Subcutaneous adipose tissue (tissue), 4 donors: ENCODE measurements around the gene OTULIN. TPM values are rescaled to one million over a fixed set of nuclear protein-coding genes. Genes with fewer than 3 reads are reported as not detected.

Experiments used
- CTCF ChIP-seq: fragments of 450-650 bp; IDR thresholded peaks from one replicate; pipeline ENCODE4 v1.5.1; 2016; ENCODE audit warnings: low read depth, mild to moderate bottlenecking, control low read depth, antibody characterized with exemption, moderate library complexity
- total RNA-seq, 4 donors: library from RNA; depleted of rRNA; stranded (reverse); fragments of >200 nt; gene quantifications; one replicate each; pipeline ENCODE4 v1.1.0, GENCODE V29; 2016

The OTULIN gene
- total RNA-seq, 4 donors from 2014 or later = 25.8 to 42.1 (median 34.0) TPM

GRCh38 chr5:14728459-14728938, 64.0 kb downstream of the OTULIN start:
- TF ChIP-seq CTCF = no peak

- no peak for TF ChIP-seq CTCF
These were observed 65.2 kb downstream of the OTULIN start for GRCh38 chr5:14729448-14730385.

GRCh38 chr5:14730466-14730865, 65.9 kb downstream of the OTULIN start:
- no peak for TF ChIP-seq CTCF

GRCh38 chr5:14730881-14731280, 66.4 kb downstream of the OTULIN start:
- TF ChIP-seq CTCF = no peak

GRCh38 chr5:14732991-14733390, 68.5 kb downstream of the OTULIN start:
- TF ChIP-seq CTCF = no peak

GRCh38 chr5:14733661-14734060, 69.1 kb downstream of the OTULIN start:
- no peak for TF ChIP-seq CTCF

- TF ChIP-seq CTCF = no peak
These were observed 69.9 kb downstream of the OTULIN start for GRCh38 chr5:14734396-14734795.
